ENCODE measurements around the gene CADM4. TPM values are rescaled to one million over a fixed set of nuclear protein-coding genes. Genes with fewer than 3 reads are reported as not detected.

Gene CADM4
- total RNA-seq, 1 experiment from 2014 or later, result 28.7 TPM

GRCh38 chr19:43644181-43644580 is 4.5 kb upstream of the CADM4 start:
- Histone ChIP-seq H3K9me2 (ENCODE audit: insufficient read depth) (no peaks in the 10 kb centered on the region), H3K27me3 (ENCODE audit: insufficient read depth, low read length) (0 out of 2 replicates have a peak, but pooled peaks cover under 1% of the 10 kb centered on the region), H3K4me2 (ENCODE audit: low read length) (no peak overlapping the region), H3K36me3 (ENCODE audit: control insufficient read depth in 1 of 2, insufficient read depth in 2 of 2, low read length in 2 of 2) (peaks cover 8 to 21% of the 10 kb centered on the region in 2 experiments; a peak in 3 of 4 replicates), H2AFZ (ENCODE audit: low read depth, low read length, poor library complexity, severe bottlenecking) (no peak overlapping the region), H3K9ac (ENCODE audit: low read length) (no peak overlapping the region), H3K79me2 (ENCODE audit: insufficient read depth, low read length) (no peaks in the 10 kb centered on the region), H3K9me3 (ENCODE audit: control insufficient read depth in 1 of 2, insufficient read depth in 1 of 2, low read depth in 1 of 2, low read length in 2 of 2) (no peaks in the 10 kb centered on the region), H3K4me1 (ENCODE audit: control insufficient read depth in 1 of 2, insufficient read depth in 2 of 2, low read length in 2 of 2) (peaks cover 6 to 10% of the 10 kb centered on the region in 2 experiments), H3K27ac (ENCODE audit: low read depth, low read length) (no peak overlapping the region), H3K4me3 (replicated peaks in 1 of 2; ENCODE audit: low read depth in 1 of 2, low read length in 2 of 2) (no peak overlapping the region), H4K20me1 (ENCODE audit: insufficient read depth) (no peaks in the 10 kb centered on the region)
- ChIA-PET POLR2A (no interaction called here), RAD21 (ENCODE audit: low non-redundant PET in 1 of 2, low total read pairs in 2 of 2, uncharacterized antibody in 2 of 2, unreplicated experiment in 2 of 2) (no interaction called here), CTCF (no interaction called here)
- DNase-seq (ENCODE audit: low read depth, low spot score) (no peak), ATAC-seq (no peak)
- BruUV-seq (replicated peaks), result no TSS peak
- intact Hi-C loops (cut with micrococcal nuclease), result no loop called here
- no peak for TF ChIP-seq ZFX (IDR thresholded peaks at IDR 0.05)
- no peak for TF ChIP-seq POLR2AphosphoS5 (IDR thresholded peaks at IDR 0.05; ENCODE audit: low read depth, low read length)
- no peak for TF ChIP-seq MAX (IDR thresholded peaks at IDR 0.05)
- TF ChIP-seq RAD21 (IDR thresholded peaks at IDR 0.05; ENCODE audit: low read depth), result no peak
- no peak for TF ChIP-seq ZNF274 (IDR thresholded peaks at IDR 0.05; ENCODE audit: low read depth, low read length)
- TF ChIP-seq ELF1 (IDR thresholded peaks at IDR 0.05; ENCODE audit: borderline replicate concordance, low read depth), result no peak
- no peak for TF ChIP-seq EZH2phosphoT487 (IDR thresholded peaks at IDR 0.05; ENCODE audit: borderline replicate concordance)
- TF ChIP-seq CBX3 (IDR thresholded peaks at IDR 0.05; ENCODE audit: low read depth), result no peak
- no peak for TF ChIP-seq ATF3 (IDR thresholded peaks at IDR 0.05)
- no peak for TF ChIP-seq SIN3A (IDR thresholded peaks at IDR 0.05; ENCODE audit: low read depth)
- no peak for TF ChIP-seq SRF (IDR thresholded peaks at IDR 0.05; ENCODE audit: low read depth)
- TF ChIP-seq JUND (IDR thresholded peaks at IDR 0.05), result no peak
- TF ChIP-seq YY1 (IDR thresholded peaks at IDR 0.05; ENCODE audit: extremely low read depth, insufficient replicate concordance, low read depth, low read length), result no peak
- TF ChIP-seq REST (IDR thresholded peaks at IDR 0.05; ENCODE audit: low read depth), result no peak
- TF ChIP-seq CEBPB (IDR thresholded peaks at IDR 0.05; ENCODE audit: low read depth), result no peak
- no peak for TF ChIP-seq FOSL1 (IDR thresholded peaks at IDR 0.05; ENCODE audit: low read depth)
- TF ChIP-seq EZH2 (IDR thresholded peaks at IDR 0.05), result no peak
- no peak for TF ChIP-seq EGR1 (IDR thresholded peaks at IDR 0.05; ENCODE audit: low read depth)
